ENCODE results near the gene CSH2. TPM values are rescaled to one million over a fixed set of nuclear protein-coding genes. Genes with fewer than 3 reads are reported as not detected.

Gene CSH2
- total RNA-seq, 5 donors from 2014 or later (not counting 1 experiment from before 2014, with no cell fraction given), result not detected

- H3K27ac Mint-ChIP-seq, result peak overlapping the region; percentile 86 to 100
- Histone ChIP-seq H3K36me3 (ENCODE audit: control insufficient read depth in 2 of 2, extremely low read depth in 1 of 2, insufficient read depth in 1 of 2, low read length in 1 of 2) (peaks cover 16 to 75% of the 10 kb centered on the region in 2 donors), H3K4me1 (ENCODE audit: control insufficient read depth in 1 of 2, extremely low read depth in 1 of 2, insufficient read depth in 2 of 2, low read length in 2 of 2) (peaks cover 31 to 72% of the 10 kb centered on the region in 2 experiments), H3K27me3 (replicated peaks in 1 of 2; ENCODE audit: control insufficient read depth in 2 of 2, extremely low read depth in 1 of 2, insufficient read depth in 2 of 2, low read length in 1 of 2) (no peaks in the 10 kb centered on the region), H3K27ac (ENCODE audit: low read length) (no peak overlapping the region), H3K9me3 (no peaks in the 10 kb centered on the region), H3K4me3 (ENCODE audit: control insufficient read depth in 1 of 2, extremely low read depth in 1 of 2, low read length in 1 of 2) (no peak overlapping the region)
- ATAC-seq (replicated peaks in 1 of 4) (no peak), DNase-seq (no peak)
- WGBS (ENCODE audit: insufficient coverage), result 87% methylated on average over 9 of the region's 15 CpGs
- no peaks in the 10 kb centered on the region for H3K27me3 Mint-ChIP-seq
- CTCF ChIA-PET, result interaction anchor here (0.5 to 2.0 kb wide), 3 partner anchors 18 to 186 kb away, joined by 3 to 6 read pairs (median 4); partner anchors contain the start of genes CCDC47 (in 1 of the 2) and DDX42 (in 1 of the 2)
- POLR2A ChIA-PET, result interaction anchor here (0.6 to 0.7 kb wide), 3 partner anchors 39 to 298 kb away, joined by 3 to 5 read pairs (median 4); no protein-coding TSS in a partner anchor
- no peaks in the 10 kb centered on the region for H3K9me3 Mint-ChIP-seq
- peaks cover 74 to 83% (median 83%) of the 10 kb centered on the region in 3 donors for H3K4me1 Mint-ChIP-seq
- H3K36me3 Mint-ChIP-seq, result peaks cover 51% of the 10 kb centered on the region
- peak overlapping the region; percentile 6 to 96 (median 39) for H3K4me3 Mint-ChIP-seq
Measured at GRCh38 chr17:63830904-63831491, 42.5 kb downstream of the CSH2 start.

GRCh38 chr17:63830278-63830677 is 43.2 kb downstream of the CSH2 start:
- Mint-ChIP-seq H3K36me3 (peaks cover 52% of the 10 kb centered on the region), H3K4me3 (peak overlapping the region in 1 of 3 donors; percentile 96), H3K4me1 (peaks cover 78 to 84% (median 80%) of the 10 kb centered on the region in 3 donors), H3K9me3 (no peaks in the 10 kb centered on the region), H3K27ac (peak overlapping the region; percentile 78 to 100), H3K27me3 (no peaks in the 10 kb centered on the region)
- Histone ChIP-seq H3K4me1 (ENCODE audit: control insufficient read depth in 1 of 2, extremely low read depth in 1 of 2, insufficient read depth in 2 of 2, low read length in 2 of 2) (peaks cover 33 to 74% of the 10 kb centered on the region in 2 experiments), H3K27ac (ENCODE audit: low read length) (no peak overlapping the region), H3K36me3 (ENCODE audit: control insufficient read depth in 2 of 2, extremely low read depth in 1 of 2, insufficient read depth in 1 of 2, low read length in 1 of 2) (peaks cover 17 to 74% of the 10 kb centered on the region in 2 donors), H3K9me3 (no peaks in the 10 kb centered on the region), H3K27me3 (replicated peaks in 1 of 2; ENCODE audit: control insufficient read depth in 2 of 2, extremely low read depth in 1 of 2, insufficient read depth in 2 of 2, low read length in 1 of 2) (no peaks in the 10 kb centered on the region), H3K4me3 (ENCODE audit: control insufficient read depth in 1 of 2, extremely low read depth in 1 of 2, low read length in 1 of 2) (no peak overlapping the region)
- DNase-seq (no peak), ATAC-seq (replicated peaks in 1 of 4) (no peak)
- CTCF ChIA-PET, result interaction anchor here in 1 of 2 donors (0.7 to 2.0 kb wide), 2 partner anchors 57 to 186 kb away, joined by 4 to 6 read pairs; partner anchors contain the start of genes CCDC47 and DDX42
- 100% methylated on average over 2 of the region's 5 CpGs for WGBS (ENCODE audit: insufficient coverage)
- POLR2A ChIA-PET, result interaction anchor here in 1 of 2 donors (0.6 kb wide), 1 partner anchor 60 kb away, joined by 5 read pairs; no protein-coding TSS in a partner anchor

GRCh38 chr17:63828936-63829335 is 44.5 kb downstream of the CSH2 start:
- Mint-ChIP-seq H3K4me3 (peak overlapping the region; percentile 19 to 98 (median 96)), H3K9me3 (no peaks in the 10 kb centered on the region), H3K36me3 (peaks cover 54% of the 10 kb centered on the region), H3K27ac (peak overlapping the region; percentile 78 to 100), H3K4me1 (peaks cover 75 to 84% (median 75%) of the 10 kb centered on the region in 3 donors), H3K27me3 (no peaks in the 10 kb centered on the region)
- no peaks in the 10 kb centered on the region for H3K9me3 ChIP-seq
- no peak overlapping the region for H3K27ac ChIP-seq (ENCODE audit: low read length)
- no peak overlapping the region for H3K4me3 ChIP-seq (ENCODE audit: control insufficient read depth in 1 of 2, extremely low read depth in 1 of 2, low read length in 1 of 2)
- ChIA-PET POLR2A (interaction anchor here in 1 of 2 donors (0.6 to 0.9 kb wide), 2 partner anchors 64 to 87 kb away, joined by 3 read pairs; no protein-coding TSS in a partner anchor), CTCF (interaction anchor here (0.6 to 2.0 kb wide), 4 partner anchors 12 to 60 kb away, joined by 3 to 6 read pairs (median 4); partner anchors contain the start of genes CCDC47 (in 1 of the 2) and DDX42 (in 1 of the 2))
- ATAC-seq (replicated peaks in 1 of 4), result no peak
- peaks cover 29 to 74% of the 10 kb centered on the region in 2 donors for H3K36me3 ChIP-seq (ENCODE audit: control insufficient read depth in 2 of 2, extremely low read depth in 1 of 2, insufficient read depth in 1 of 2, low read length in 1 of 2)
- 100% methylated on average over 1 of the region's 3 CpGs for WGBS (ENCODE audit: insufficient coverage)
- no peaks in the 10 kb centered on the region for H3K27me3 ChIP-seq (replicated peaks in 1 of 2; ENCODE audit: control insufficient read depth in 2 of 2, extremely low read depth in 1 of 2, insufficient read depth in 2 of 2, low read length in 1 of 2)
- peaks cover 33 to 64% of the 10 kb centered on the region in 2 experiments for H3K4me1 ChIP-seq (ENCODE audit: control insufficient read depth in 1 of 2, extremely low read depth in 1 of 2, insufficient read depth in 2 of 2, low read length in 2 of 2)
- DNase-seq, result no peak

- Mint-ChIP-seq H3K4me3 (peak overlapping the region; percentile 96 to 98 (median 98)), H3K27ac (peak overlapping the region; percentile 99 to 100), H3K4me1 (peaks cover 75 to 89% (median 81%) of the 10 kb centered on the region in 3 donors), H3K9me3 (no peaks in the 10 kb centered on the region), H3K36me3 (peaks cover 55% of the 10 kb centered on the region), H3K27me3 (no peaks in the 10 kb centered on the region)
- DNase-seq (no peak), ATAC-seq (replicated peaks in 1 of 4) (no peak)
- H3K27me3 ChIP-seq (replicated peaks in 1 of 2; ENCODE audit: control insufficient read depth in 2 of 2, extremely low read depth in 1 of 2, insufficient read depth in 2 of 2, low read length in 1 of 2), result no peaks in the 10 kb centered on the region
- peaks cover 33 to 72% of the 10 kb centered on the region in 2 donors for H3K36me3 ChIP-seq (ENCODE audit: control insufficient read depth in 2 of 2, extremely low read depth in 1 of 2, insufficient read depth in 1 of 2, low read length in 1 of 2)
- ChIA-PET CTCF (interaction anchor here (0.5 to 1.7 kb wide), 12 partner anchors 8 to 572 kb away, joined by 3 to 4 read pairs (median 3); no protein-coding TSS in a partner anchor), POLR2A (interaction anchor here (0.5 to 0.9 kb wide), 5 partner anchors 11 to 305 kb away, joined by 3 to 8 read pairs (median 3); no protein-coding TSS in a partner anchor)
- no peaks in the 10 kb centered on the region for H3K9me3 ChIP-seq
- whole genome bisulfite sequencing (ENCODE audit: insufficient coverage), result 0% methylated on average over 2 of the region's 19 CpGs
- H3K27ac ChIP-seq (ENCODE audit: low read length), result peak overlapping the region; percentile 81
- peak overlapping the region; percentile 80 to 100 for H3K4me3 ChIP-seq (ENCODE audit: control insufficient read depth in 1 of 2, extremely low read depth in 1 of 2, low read length in 1 of 2)
- peaks cover 33 to 64% of the 10 kb centered on the region in 2 experiments for H3K4me1 ChIP-seq (ENCODE audit: control insufficient read depth in 1 of 2, extremely low read depth in 1 of 2, insufficient read depth in 2 of 2, low read length in 2 of 2)
Measured at GRCh38 chr17:63827801-63828221, 45.7 kb downstream of the CSH2 start.

- H3K27ac ChIP-seq (ENCODE audit: low read length), result peak within 1 kb of the TSS; percentile 81
- Mint-ChIP-seq H3K36me3 (peaks cover 58% of the 10 kb centered on the region), H3K27me3 (no peaks in the 10 kb centered on the region), H3K27ac (peak within 1 kb of the TSS; percentile 99 to 100), H3K4me3 (peak within 1 kb of the TSS; percentile 96 to 98 (median 98)), H3K4me1 (peaks cover 72 to 90% (median 79%) of the 10 kb centered on the region in 3 donors), H3K9me3 (no peaks in the 10 kb centered on the region)
- peak within 1 kb of the TSS; percentile 80 to 100 for H3K4me3 ChIP-seq (ENCODE audit: control insufficient read depth in 1 of 2, extremely low read depth in 1 of 2, low read length in 1 of 2)
- H3K27me3 ChIP-seq (replicated peaks in 1 of 2; ENCODE audit: control insufficient read depth in 2 of 2, extremely low read depth in 1 of 2, insufficient read depth in 2 of 2, low read length in 1 of 2), result no peaks in the 10 kb centered on the region
- ChIA-PET POLR2A (interaction anchor here (0.6 to 1.5 kb wide), 4 partner anchors 12 to 403 kb away, joined by 3 to 8 read pairs (median 3); partner anchors contain the start of genes CCDC47 (in 1 of the 2) and DDX42 (in 1 of the 2)), CTCF (interaction anchor here in 1 of 2 donors (0.5 to 1.2 kb wide), 7 partner anchors 16 to 471 kb away, joined by 3 to 5 read pairs (median 3); partner anchors contain the start of genes CCDC47, DDX42 and SMARCD2)
- peak; percentile 85 to 99 (median 96) for DNase-seq
- H3K4me1 ChIP-seq (ENCODE audit: control insufficient read depth in 1 of 2, extremely low read depth in 1 of 2, insufficient read depth in 2 of 2, low read length in 2 of 2), result peaks cover 33 to 58% of the 10 kb centered on the region in 2 experiments
- WGBS (ENCODE audit: insufficient coverage), result under 1% methylated on average over 52 of the region's 58 CpGs
- H3K9me3 ChIP-seq, result no peaks in the 10 kb centered on the region
- H3K36me3 ChIP-seq (ENCODE audit: control insufficient read depth in 2 of 2, extremely low read depth in 1 of 2, insufficient read depth in 1 of 2, low read length in 1 of 2), result peaks cover 34 to 72% of the 10 kb centered on the region in 2 donors
- peak; percentile 93 to 96 (median 94) for ATAC-seq (replicated peaks in 1 of 4)
Measured at GRCh38 chr17:63827002-63827800, 46.3 kb downstream of the CSH2 start, which contains the start of the genes FTSJ3 and PSMC5. TSS of gene FTSJ3 (minus strand) at chr17:63827663. CDS start at chr17:63826902, 761 bp downstream. TSS of gene PSMC5 (plus strand) at chr17:63827431. CDS start at chr17:63827491, 60 bp downstream.

All from T-cell (primary cell).